Neuronal stem cell (in vitro differentiated cells): ENCODE measurements around the gene BCKDHB.

Experiments used
- DNase-seq: peaks from one replicate; pipeline ENCODE4 v3.0.0-alpha.2; 2013; ENCODE audit warnings: low spot score
- H2AFZ ChIP-seq: one replicate; pipeline ENCODE4 v1.6.1; 2013; ENCODE audit warnings: mild to moderate bottlenecking, low read length, inconsistent platforms
- H2AK5ac ChIP-seq: 2 replicates; pipeline ENCODE4 v1.6.1; 2013; ENCODE audit warnings: low read depth, mild to moderate bottlenecking, inconsistent platforms, low read length, moderate library complexity, mixed read lengths
- H2BK120ac ChIP-seq: 2 replicates; pipeline ENCODE4 v1.6.1; 2013; ENCODE audit warnings: low read depth, mild to moderate bottlenecking, inconsistent platforms, low read length, moderate library complexity, mixed read lengths
- H2BK12ac ChIP-seq: one replicate; pipeline ENCODE4 v1.6.1; 2013; ENCODE audit warnings: low read length, inconsistent platforms
- H2BK15ac ChIP-seq: 2 replicates; pipeline ENCODE4 v1.6.1; 2013; ENCODE audit warnings: mild to moderate bottlenecking, low read length, inconsistent platforms, mixed read lengths
- H2BK5ac ChIP-seq: one replicate; pipeline ENCODE4 v1.6.1; 2013; ENCODE audit warnings: inconsistent platforms, mild to moderate bottlenecking, low read length, moderate library complexity
- H3K14ac ChIP-seq: one replicate; pipeline ENCODE4 v1.6.1; 2013; ENCODE audit warnings: low read length, inconsistent platforms
- H3K18ac ChIP-seq: 2 replicates; pipeline ENCODE4 v1.6.1; 2013; ENCODE audit warnings: low read length, inconsistent platforms
- H3K23ac ChIP-seq: 2 replicates; pipeline ENCODE4 v1.6.1; 2013; ENCODE audit warnings: low read depth, mild to moderate bottlenecking, mixed read lengths, low read length, inconsistent platforms; ENCODE audit not compliant: poor library complexity
- H3K27ac ChIP-seq: replicated peaks from 3 replicates; pipeline ENCODE4 v1.5.1; 2013; ENCODE audit warnings: low read length, inconsistent platforms
- H3K27me3 ChIP-seq, 3 experiments: 2 replicates each; pipeline ENCODE4 v1.6.1; 2013; ENCODE audit warnings: low read length in 3 of 3, mild to moderate bottlenecking in 2 of 3, inconsistent platforms in 1 of 3, low read depth in 1 of 3, mixed read lengths in 1 of 3, moderate library complexity in 1 of 3; ENCODE audit not compliant: control insufficient read depth in 3 of 3, insufficient read depth in 3 of 3
- H3K36me3 ChIP-seq, 2 donors: replicated peaks in 1 of 2; 2 replicates each; pipeline ENCODE4 v1.6.1; 2013; ENCODE audit warnings: low read length in 2 of 2; ENCODE audit not compliant: control insufficient read depth in 2 of 2, insufficient read depth in 2 of 2
- H3K4ac ChIP-seq: 2 replicates; pipeline ENCODE4 v1.6.1; 2013; ENCODE audit warnings: inconsistent platforms, mild to moderate bottlenecking, low read length, moderate library complexity
- H3K4me1 ChIP-seq, 2 donors: 1 replicate in 1 of 2; 2 replicates in 1 of 2; pipeline ENCODE4 v1.6.1; 2013; ENCODE audit warnings: low read length in 2 of 2, low read depth in 1 of 2; ENCODE audit not compliant: control insufficient read depth in 2 of 2, insufficient read depth in 1 of 2
- H3K4me2 ChIP-seq: one replicate; pipeline ENCODE4 v1.6.1; 2013; ENCODE audit warnings: mild to moderate bottlenecking, low read length, inconsistent platforms; ENCODE audit not compliant: insufficient read depth, poor library complexity, severe bottlenecking
- H3K4me3 ChIP-seq, 2 donors: 2 replicates each; pipeline ENCODE4 v1.5.1; 2013; ENCODE audit warnings: low read length in 2 of 2, mild to moderate bottlenecking in 2 of 2, inconsistent platforms in 1 of 2, moderate library complexity in 1 of 2
- H3K79me1 ChIP-seq: one replicate; pipeline ENCODE4 v1.6.1; 2013; ENCODE audit warnings: low read depth, mild to moderate bottlenecking, inconsistent platforms, low read length, moderate library complexity
- H3K9ac ChIP-seq: one replicate; pipeline ENCODE4 v1.6.1; 2013; ENCODE audit warnings: mild to moderate bottlenecking, low read depth, low read length, inconsistent platforms; ENCODE audit not compliant: poor library complexity
- H3K9me3 ChIP-seq, 2 donors: replicated peaks in 1 of 2; 2 replicates each; pipeline versions ENCODE3 to v1.6.1; 2013; ENCODE audit warnings: low read length in 2 of 2, mild to moderate bottlenecking in 2 of 2, inconsistent platforms in 1 of 2, low read depth in 1 of 2, mixed read lengths in 1 of 2, moderate library complexity in 1 of 2; ENCODE audit not compliant: control insufficient read depth in 2 of 2, insufficient read depth in 1 of 2
- H4K8ac ChIP-seq: one replicate; pipeline ENCODE4 v1.6.1; 2013; ENCODE audit warnings: low read depth, mild to moderate bottlenecking, inconsistent platforms, low read length, moderate library complexity
- H4K91ac ChIP-seq: one replicate; pipeline ENCODE4 v1.6.1; 2013; ENCODE audit warnings: low read length, low read depth, mild to moderate bottlenecking, inconsistent platforms; ENCODE audit not compliant: poor library complexity
- WGBS, 2 donors: extraction: QIAGEN DNeasy Blood & Tissue Kit; methylation state at CpG; one replicate each; pipeline ENCODE4 v1.1.7; 2013; ENCODE audit warnings: missing lambda C conversion rate in 2 of 2, mixed read lengths in 1 of 2; ENCODE audit not compliant: insufficient read length in 2 of 2, insufficient replicate concordance in 1 of 2; ENCODE audit errors: extremely low coverage in 2 of 2; 5-methylcytosine and 5-hydroxymethylcytosine counted together

BCKDHB gene

DNA sequence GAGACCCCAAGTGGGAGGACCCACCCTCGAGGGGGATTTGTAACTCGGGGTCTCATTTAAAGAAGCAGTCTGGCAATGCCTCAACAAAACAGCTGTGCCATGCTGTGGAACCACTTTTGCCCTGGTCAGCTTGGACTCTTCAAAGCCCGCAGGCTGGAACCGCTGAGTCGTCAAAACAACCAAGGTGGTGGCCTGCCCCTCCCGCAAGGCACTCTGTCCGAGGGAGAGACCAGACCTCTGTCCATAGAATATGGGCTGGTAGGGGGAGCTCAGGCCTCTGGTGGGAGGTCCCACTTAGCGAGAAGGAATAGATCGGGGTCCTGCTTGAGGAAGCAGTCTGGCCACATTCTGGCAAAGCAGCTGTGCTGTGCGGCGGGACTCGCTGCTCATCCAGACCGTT, 208.1 kb downstream of the BCKDHB start:
- H3K9ac ChIP-seq: no peak overlapping the region
- no CpG with 5 or more reads among the region's 13 CpGs for WGBS, 2 donors
- H2BK15ac ChIP-seq: no peak overlapping the region

DNA sequence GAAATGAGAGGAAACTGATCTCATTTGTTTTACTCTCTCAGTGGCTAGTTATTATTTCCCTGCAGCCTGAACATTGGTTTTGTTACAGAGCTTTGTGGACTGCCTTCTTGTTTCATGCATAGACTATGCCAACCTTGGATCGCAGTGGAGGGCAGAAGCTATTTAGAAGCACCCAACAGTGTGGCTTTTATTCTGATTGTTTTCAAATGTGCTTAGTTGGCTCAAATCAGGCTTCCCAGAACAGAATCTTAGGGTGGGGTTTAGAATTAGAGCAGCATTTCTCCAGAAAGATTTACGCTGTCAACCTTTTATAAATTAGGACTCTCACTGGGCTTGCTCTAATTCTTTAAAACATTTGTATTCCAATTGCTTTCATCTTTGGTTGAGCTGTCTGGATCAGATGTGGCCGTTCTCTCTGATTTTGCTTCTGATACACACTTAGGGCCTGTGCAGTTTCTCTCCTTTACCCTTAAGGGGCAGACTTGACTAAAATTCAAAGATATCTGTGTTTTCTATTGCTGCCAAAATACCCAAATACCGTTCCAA, 210.3 kb downstream of the BCKDHB start:
- Histone ChIP-seq H3K18ac (no peak overlapping the region), H3K9me3 (peaks cover 2 to 18% of the 10 kb centered on the region in 2 donors), H2AFZ (no peak overlapping the region), H3K4me3 (no peak overlapping the region), H3K23ac (no peak overlapping the region), H2BK5ac (no peak overlapping the region), H3K4ac (no peak overlapping the region), H3K27me3 (no peaks in the 10 kb centered on the region), H3K14ac (no peak overlapping the region), H3K9ac (no peak overlapping the region), H4K91ac (no peak overlapping the region), H2BK15ac (no peak overlapping the region), H4K8ac (no peak overlapping the region), H3K79me1 (no peaks in the 10 kb centered on the region), H3K36me3 (no peaks in the 10 kb centered on the region), H2BK12ac (no peak overlapping the region), H2BK120ac (no peak overlapping the region), H3K4me1 (peaks cover 0 to 2% of the 10 kb centered on the region in 2 donors), H3K4me2 (no peak overlapping the region), H2AK5ac (no peak overlapping the region), H3K27ac (no peak overlapping the region)
- no peak for DNase-seq
- WGBS, 2 donors: no CpG with 5 or more reads among the region's 4 CpGs

More for the DNA sequence above, 208.1 kb downstream of the BCKDHB start:
- H3K14ac ChIP-seq: no peak overlapping the region
- H2BK120ac ChIP-seq: peak overlapping the region; percentile 47
- H4K91ac ChIP-seq: no peak overlapping the region
- peaks cover 2% of the 10 kb centered on the region for H3K79me1 ChIP-seq
- H3K9me3 ChIP-seq: peaks cover 2 to 18% of the 10 kb centered on the region in 2 donors
- H3K4me2 ChIP-seq: no peak overlapping the region
- H3K4me1 ChIP-seq: peaks cover 0 to 2% of the 10 kb centered on the region in 2 donors
- H3K4ac ChIP-seq: no peak overlapping the region
- no peaks in the 10 kb centered on the region for H3K36me3 ChIP-seq
- no peak overlapping the region for H3K27ac ChIP-seq
- no peak overlapping the region for H3K4me3 ChIP-seq
- H3K27me3 ChIP-seq: no peaks in the 10 kb centered on the region
- no peak overlapping the region for H4K8ac ChIP-seq
- peak overlapping the region; percentile 39 for H3K23ac ChIP-seq
- no peak overlapping the region for H2BK12ac ChIP-seq
- H2AFZ ChIP-seq: no peak overlapping the region
- H3K18ac ChIP-seq: peak overlapping the region; percentile 57
- H2AK5ac ChIP-seq: no peak overlapping the region
- no peak for DNase-seq
- H2BK5ac ChIP-seq: peak overlapping the region; percentile 13

GRCh38 chr6:80319196-80319595, 212.7 kb downstream of the BCKDHB start:
- no peak overlapping the region for H2BK15ac ChIP-seq
- no CpG with 5 or more reads among the region's 2 CpGs for WGBS, 2 donors

DNA sequence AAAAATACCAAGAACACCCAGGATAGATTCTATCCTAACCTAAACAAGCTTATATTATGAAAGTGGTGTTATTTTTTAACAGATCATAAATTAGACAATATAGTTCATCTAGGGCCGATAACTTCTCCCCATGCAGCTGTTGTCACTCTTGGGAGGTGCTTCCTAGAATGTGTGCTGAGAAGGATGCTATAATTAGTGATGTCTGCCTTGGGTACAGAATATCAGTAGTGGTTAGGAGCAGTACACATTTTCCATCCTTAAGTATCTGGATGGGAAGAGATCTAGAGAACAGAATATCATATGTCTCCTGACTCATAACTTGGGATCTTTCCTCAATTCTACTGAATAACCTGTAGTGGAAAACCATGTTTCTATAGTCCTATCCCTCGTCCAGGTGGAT, 214.5 kb downstream of the BCKDHB start:
- Histone ChIP-seq H3K14ac (no peak overlapping the region), H3K4me1 (peaks cover 0 to 2% of the 10 kb centered on the region in 2 donors), H3K79me1 (no peaks in the 10 kb centered on the region), H2BK15ac (no peak overlapping the region), H3K4me3 (no peak overlapping the region), H4K8ac (no peak overlapping the region), H2BK5ac (no peak overlapping the region), H3K27ac (no peak overlapping the region), H4K91ac (no peak overlapping the region), H2AFZ (no peak overlapping the region), H3K9me3 (no peaks in the 10 kb centered on the region), H3K36me3 (no peaks in the 10 kb centered on the region), H2BK120ac (no peak overlapping the region), H2AK5ac (no peak overlapping the region), H3K27me3 (no peaks in the 10 kb centered on the region), H3K9ac (no peak overlapping the region), H3K4me2 (no peak overlapping the region), H3K4ac (no peak overlapping the region), H3K18ac (no peak overlapping the region), H3K23ac (no peak overlapping the region), H2BK12ac (no peak overlapping the region)
- DNase-seq: no peak
- no CpG with 5 or more reads among the region's 2 CpGs for WGBS, 2 donors

More at GRCh38 chr6:80319196-80319595, 212.7 kb downstream of the BCKDHB start:
- H2BK120ac ChIP-seq: no peak overlapping the region
- peaks cover 1 to 6% of the 10 kb centered on the region in 2 donors for H3K9me3 ChIP-seq
- H3K4ac ChIP-seq: no peak overlapping the region
- H3K79me1 ChIP-seq: no peaks in the 10 kb centered on the region
- no peak overlapping the region for H2AK5ac ChIP-seq
- H3K18ac ChIP-seq: no peak overlapping the region
- no peak overlapping the region for H3K14ac ChIP-seq
- no peak overlapping the region for H3K4me3 ChIP-seq
- no peak overlapping the region for H2BK5ac ChIP-seq
- H2BK12ac ChIP-seq: no peak overlapping the region
- H3K23ac ChIP-seq: no peak overlapping the region
- H4K91ac ChIP-seq: no peak overlapping the region
- H4K8ac ChIP-seq: no peak overlapping the region
- H3K9ac ChIP-seq: no peak overlapping the region
- H3K27me3 ChIP-seq: no peaks in the 10 kb centered on the region
- no peak overlapping the region for H3K27ac ChIP-seq
- no peaks in the 10 kb centered on the region for H3K36me3 ChIP-seq
- no peak overlapping the region for H3K4me2 ChIP-seq
- H2AFZ ChIP-seq: no peak overlapping the region
- H3K4me1 ChIP-seq: peaks cover 0 to 2% of the 10 kb centered on the region in 2 donors
- DNase-seq: no peak
